LNCAP (cell line): ENCODE data around the gene TRAK2.

Source experiments
- CTCF ChIP-seq: fragments of 450-650 bp; IDR thresholded peaks from 2 replicates; pipeline ENCODE4 v1.5.1; 2017; ENCODE audit warnings: mild to moderate bottlenecking

Gene TRAK2

GRCh38 chr2:201472411-201472810 is 21.2 kb upstream of the TRAK2 start:
- no peak for TF ChIP-seq CTCF

GRCh38 chr2:201471732-201472393 is 20.6 kb upstream of the TRAK2 start:
- no peak for TF ChIP-seq CTCF

- no peak for TF ChIP-seq CTCF
These were observed 19.8 kb upstream of the TRAK2 start for GRCh38 chr2:201470821-201471731.

GRCh38 chr2:201467666-201468065 is 16.4 kb upstream of the TRAK2 start:
- no peak for TF ChIP-seq CTCF

- TF ChIP-seq CTCF: no peak
These were observed 14.9 kb upstream of the TRAK2 start for GRCh38 chr2:201466050-201466675.

- no peak for TF ChIP-seq CTCF
These were observed 14.3 kb upstream of the TRAK2 start for GRCh38 chr2:201465524-201465971.

- no peak for TF ChIP-seq CTCF
These were observed 13.3 kb upstream of the TRAK2 start for GRCh38 chr2:201464547-201464946.
